ENCODE results near the gene PAGR1.
"Not testable (repeated sequence)": the region's sequence is repeated elsewhere in the genome, so short reads cannot be mapped to it uniquely, and the experiment has no call there.

PAGR1 gene

DNA sequence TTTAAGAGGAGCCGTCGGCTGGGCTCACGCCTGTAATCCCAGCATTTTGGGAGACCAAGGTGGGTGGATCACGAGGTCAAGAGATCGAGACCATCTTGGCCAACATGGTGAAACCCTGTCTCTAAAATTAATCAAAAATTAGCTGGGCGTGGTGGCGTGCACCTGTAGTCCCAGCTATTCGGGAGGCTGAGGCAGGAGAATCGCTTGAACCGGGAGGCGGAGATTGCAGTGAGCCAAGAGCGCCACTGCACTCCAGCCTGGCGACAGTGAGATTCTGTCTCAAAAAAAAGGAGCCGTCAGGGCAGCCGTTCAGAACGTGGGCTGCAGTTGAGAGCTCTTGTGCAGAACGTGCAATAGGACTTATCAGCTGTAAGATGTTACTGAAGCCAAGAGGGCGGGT, 22.8 kb upstream of the PAGR1 start:
- DNase-seq, result not testable (repeated sequence)

DNA sequence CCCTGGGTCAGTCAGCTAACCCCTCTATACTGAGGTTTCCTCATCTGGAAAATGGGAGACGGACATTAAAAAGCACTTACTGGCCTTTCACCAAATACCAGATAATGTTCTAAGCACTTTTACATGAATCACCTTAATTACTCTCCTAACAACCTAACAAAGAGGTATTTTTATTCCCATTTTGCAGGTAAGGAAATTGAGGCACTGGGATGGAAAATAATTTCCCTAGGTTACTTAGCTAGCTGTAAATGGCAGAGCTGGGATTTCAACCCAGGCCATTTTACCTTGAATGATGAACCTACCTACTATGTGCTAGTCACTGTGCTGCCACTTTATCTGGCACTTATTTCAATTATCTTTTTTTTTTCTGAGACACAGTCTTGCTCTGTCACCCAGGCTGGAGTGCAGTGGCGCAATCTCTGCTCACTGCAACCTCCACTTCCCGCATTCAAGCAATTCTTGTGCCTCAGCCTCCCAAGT, 21.7 kb upstream of the PAGR1 start:
- no peak for DNase-seq

DNA sequence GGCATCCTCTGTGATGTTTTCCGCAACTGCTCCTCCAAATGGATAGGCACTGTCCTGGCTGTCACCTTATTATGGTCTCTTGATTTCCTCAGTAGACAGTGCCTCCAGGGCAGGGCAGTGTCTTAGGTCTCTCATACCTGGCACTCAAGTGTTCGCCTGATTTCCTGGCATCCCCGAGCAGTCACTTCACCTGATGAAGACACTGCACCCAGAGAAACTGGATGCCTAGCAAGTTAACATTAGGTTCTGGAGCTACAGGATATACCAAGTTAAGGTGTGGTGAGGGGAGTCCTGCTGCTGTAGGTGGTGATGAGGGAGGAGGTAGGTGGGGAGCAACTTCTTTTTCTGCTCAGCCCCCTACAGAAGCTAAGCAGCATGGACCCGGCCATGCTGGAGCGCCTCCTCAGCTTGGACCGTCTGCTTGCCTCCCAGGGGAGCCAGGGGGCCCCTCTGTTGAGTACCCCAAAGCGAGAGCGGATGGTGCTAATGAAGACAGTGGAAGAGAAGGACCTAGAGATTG, 13.5 kb upstream of the PAGR1 start:
- no peak for DNase-seq

DNA sequence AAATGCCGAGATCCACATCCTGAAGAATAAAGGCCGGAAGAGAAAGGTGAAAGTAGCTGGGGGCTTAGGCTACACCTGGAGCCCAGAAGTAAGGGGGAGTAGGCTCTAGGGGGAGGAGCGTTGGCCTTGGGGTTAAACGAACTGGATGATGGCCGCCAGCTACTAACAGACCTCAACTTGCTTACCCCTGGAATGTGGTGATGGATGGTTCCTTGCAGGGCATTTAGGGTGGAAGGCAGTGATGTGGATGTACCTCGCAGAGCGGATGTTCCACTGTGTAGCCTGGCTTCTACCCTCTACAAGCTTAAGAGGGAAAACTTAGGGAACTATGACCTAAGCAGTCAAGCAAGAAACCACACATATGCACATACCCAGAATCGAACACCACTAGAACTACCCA, 11.9 kb upstream of the PAGR1 start:
- no peak for DNase-seq

DNA sequence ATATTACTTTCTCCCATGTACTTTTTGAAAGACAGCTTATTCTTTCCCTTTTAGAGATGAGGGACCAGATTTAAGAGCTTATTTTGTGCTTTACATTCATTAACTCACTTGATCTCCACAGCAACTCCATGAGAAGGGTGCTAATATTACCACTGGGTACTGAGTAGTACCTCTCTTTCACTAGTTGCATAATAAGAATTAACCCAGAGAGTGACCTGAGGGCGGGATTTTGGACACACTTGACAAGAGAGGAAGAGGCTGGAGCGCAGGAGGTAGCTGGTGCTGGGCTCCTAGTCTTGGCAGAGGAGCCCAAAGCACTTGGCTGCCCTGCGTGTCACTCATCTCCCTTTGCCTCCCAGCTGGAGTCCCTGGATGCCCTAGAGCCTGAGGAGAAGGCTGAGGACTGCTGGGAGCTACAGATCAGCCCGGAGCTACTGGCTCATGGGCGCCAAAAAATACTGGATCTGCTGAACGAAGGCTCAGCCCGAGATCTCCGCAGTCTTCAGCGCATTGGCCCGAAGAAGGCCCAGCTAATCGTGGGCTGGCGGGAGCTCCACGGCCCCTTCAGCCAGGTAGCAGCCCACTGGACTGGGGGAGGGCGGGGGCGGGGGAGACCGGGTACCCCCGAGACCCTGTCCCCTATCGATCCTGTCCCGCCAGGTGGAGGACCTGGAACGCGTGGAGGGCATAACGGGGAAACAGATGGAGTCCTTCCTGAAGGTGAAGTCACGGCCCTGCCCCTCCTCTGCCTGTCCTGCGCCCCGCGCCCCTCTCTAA, 11.3 kb upstream of the PAGR1 start:
- DNase-seq, result no peak

DNA sequence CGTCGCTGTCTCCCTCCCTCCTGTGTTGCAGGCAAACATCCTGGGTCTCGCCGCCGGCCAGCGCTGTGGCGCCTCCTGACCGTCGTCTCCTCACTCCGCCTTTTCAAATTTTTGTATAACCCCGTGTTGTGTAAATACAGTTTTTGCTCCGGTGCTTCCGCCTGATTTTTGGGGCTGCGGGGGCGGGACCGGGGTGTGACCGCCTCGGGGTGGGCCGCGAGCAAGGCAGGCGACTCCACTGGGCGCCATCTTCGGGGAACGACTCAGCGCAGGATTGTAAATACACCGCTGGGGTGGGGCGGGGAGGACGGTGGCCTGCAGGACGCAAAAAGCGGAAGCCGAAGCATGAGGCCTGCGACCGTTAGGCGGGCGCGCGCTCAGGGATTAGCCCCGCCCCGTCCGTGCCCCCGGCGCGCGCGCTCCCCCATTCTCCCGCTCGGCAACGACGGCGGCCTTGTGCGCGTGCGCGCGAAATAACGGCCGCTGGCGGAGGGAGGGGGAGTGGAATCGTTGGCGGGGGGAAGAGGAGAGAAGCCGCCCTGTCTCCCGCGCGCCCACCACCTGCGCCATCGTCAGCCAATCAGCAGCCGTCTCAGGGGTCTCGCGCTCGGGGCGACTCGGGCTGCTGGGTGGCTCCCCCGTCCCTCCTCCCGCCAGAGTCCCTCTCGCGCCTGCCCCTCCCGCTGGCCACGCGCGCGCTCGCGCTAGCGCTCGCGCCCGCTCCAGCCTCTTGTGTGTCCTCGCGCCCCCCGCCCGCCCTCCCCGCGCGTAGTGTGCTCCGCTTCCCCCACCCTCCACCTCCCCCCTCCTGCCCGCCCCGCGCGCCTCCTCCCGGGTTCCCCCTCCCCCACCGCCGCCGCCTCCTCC, 10.5 kb upstream of the PAGR1 start:
- DNase-seq, result no peak

DNA sequence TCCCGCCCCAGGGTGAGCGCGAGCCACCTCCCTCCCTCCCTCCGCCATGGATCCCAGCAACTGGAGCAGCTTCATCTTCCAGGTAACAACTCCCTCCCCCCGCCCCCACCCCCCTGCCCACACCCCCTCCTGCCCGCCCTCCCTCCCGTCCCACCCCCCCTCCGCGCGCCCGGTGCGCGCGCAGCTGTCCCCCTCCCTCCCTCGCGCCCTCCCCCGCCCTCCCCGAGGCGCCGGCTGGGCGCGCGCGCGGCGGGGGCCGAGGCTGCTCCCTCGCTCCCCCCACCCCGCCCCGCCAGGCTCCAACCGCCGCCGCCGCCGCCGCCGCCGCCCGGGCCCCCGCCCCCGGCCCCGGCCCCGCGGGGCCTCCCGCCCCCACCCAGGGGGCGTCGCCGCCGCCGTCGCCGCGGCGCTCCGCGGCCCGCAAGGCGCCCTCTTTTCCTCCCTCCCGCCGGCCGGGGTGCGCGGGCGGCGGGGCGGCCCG, 9.8 kb upstream of the PAGR1 start, which contains the start of gene MAZ:
Gene MAZ (plus strand): TSS at position 431 of the 481 bp plus-strand sequence. CDS start 173 bp downstream, outside the sequence.
- DNase-seq, result no peak

DNA sequence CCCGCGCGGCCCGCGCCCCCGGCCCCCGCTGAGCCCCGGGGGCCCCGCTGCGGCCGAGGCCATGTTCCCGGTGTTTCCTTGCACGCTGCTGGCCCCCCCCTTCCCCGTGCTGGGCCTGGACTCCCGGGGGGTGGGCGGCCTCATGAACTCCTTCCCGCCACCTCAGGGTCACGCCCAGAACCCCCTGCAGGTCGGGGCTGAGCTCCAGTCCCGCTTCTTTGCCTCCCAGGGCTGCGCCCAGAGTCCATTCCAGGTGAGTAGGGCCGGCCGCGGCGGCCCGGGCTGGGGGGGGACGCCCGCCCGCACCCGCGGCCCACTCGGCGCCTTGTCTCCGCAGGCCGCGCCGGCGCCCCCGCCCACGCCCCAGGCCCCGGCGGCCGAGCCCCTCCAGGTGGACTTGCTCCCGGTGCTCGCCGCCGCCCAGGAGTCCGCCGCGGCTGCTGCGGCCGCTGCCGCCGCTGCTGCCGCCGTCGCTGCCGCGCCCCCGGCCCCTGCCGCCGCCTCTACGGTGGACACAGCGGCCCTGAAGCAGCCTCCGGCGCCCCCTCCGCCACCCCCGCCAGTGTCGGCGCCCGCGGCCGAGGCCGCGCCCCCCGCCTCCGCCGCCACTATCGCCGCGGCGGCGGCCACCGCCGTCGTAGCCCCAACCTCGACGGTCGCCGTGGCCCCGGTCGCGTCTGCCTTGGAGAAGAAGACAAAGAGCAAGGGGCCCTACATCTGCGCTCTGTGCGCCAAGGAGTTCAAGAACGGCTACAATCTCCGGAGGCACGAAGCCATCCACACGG, 9.1 kb upstream of the PAGR1 start:
- DNase-seq, result no peak

DNA sequence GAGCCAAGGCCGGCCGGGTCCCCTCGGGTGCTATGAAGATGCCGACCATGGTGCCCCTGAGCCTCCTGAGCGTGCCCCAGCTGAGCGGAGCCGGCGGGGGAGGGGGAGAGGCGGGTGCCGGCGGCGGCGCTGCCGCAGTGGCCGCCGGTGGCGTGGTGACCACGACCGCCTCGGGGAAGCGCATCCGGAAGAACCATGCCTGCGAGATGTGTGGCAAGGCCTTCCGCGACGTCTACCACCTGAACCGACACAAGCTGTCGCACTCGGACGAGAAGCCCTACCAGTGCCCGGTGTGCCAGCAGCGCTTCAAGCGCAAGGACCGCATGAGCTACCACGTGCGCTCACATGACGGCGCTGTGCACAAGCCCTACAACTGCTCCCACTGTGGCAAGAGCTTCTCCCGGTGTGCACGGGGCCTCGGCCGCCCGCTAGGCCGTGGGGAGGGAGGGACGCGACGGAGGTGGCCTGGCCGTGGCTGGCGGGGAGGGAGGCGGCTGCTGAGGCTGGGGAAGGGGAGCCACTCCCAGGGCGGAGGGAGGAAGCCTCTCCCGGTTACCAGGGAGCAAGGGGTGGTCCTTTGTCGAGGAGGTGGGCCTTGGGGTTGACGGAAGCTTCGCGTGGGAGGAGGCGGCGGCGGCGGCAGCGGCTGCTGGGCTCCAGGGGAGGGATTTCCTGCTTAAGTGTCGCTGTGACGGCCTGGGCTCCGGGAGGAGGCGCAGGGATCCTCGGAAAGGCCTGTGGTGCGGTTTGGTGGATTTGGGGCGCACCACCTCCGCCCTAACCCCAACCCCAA, 8.3 kb upstream of the PAGR1 start:
- DNase-seq, result no peak

DNA sequence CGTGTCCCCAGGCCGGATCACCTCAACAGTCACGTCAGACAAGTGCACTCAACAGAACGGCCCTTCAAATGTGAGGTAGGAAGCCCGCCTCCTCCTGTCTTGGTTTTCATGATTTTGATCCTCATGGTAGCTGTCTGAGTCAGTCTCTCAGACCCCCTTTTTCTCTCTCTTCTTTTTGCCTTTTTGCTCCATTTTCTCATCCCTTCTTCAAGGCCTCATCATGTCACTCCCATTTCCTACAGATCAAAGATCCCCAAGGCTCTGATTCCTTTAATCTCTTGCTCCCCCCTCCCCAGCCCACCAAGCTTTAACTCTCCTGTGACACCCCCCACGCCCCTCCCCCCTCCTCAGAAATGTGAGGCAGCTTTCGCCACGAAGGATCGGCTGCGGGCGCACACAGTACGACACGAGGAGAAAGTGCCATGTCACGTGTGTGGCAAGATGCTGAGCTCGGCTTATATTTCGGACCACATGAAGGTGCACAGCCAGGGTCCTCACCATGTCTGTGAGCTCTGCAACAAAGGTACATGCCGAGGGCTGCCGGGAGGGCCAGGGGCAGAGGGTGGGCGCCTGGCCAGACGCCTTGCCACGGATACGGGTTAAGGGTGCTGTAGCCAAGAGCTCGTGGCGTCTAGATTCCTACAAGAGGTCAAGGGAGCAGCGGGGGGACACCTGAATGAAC, 7.6 kb upstream of the PAGR1 start:
- DNase-seq, result no peak

DNA sequence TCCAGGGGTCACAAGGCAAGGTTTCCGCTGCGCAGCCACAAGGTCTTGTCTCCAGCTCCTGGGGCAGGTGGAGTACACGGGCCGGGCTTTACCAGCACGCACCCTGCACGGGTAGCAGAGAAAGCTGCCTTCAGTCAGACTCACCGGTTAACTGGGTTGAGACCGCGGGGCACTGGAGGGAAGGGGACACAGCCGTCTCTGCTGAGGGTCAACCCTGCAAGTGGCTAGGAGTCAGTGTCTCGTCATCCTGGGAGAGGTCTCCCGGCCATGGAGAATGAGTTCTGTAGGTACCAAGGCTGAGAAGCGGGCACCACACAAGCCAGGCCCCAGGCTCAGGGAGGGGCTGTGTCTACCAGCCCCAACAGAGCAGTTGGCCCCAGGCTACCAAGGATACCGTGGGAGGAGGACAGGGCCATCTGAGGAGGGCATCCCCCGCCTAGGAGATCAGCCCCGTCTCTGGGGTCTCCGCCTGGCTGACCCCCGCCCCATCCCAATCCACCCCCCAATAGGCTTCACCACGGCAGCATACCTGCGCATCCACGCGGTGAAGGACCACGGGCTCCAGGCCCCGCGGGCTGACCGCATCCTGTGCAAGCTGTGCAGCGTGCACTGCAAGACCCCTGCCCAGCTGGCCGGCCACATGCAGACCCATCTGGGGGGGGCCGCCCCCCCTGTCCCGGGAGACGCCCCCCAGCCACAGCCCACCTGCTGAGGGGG, 6.8 kb upstream of the PAGR1 start:
- no peak for DNase-seq

DNA sequence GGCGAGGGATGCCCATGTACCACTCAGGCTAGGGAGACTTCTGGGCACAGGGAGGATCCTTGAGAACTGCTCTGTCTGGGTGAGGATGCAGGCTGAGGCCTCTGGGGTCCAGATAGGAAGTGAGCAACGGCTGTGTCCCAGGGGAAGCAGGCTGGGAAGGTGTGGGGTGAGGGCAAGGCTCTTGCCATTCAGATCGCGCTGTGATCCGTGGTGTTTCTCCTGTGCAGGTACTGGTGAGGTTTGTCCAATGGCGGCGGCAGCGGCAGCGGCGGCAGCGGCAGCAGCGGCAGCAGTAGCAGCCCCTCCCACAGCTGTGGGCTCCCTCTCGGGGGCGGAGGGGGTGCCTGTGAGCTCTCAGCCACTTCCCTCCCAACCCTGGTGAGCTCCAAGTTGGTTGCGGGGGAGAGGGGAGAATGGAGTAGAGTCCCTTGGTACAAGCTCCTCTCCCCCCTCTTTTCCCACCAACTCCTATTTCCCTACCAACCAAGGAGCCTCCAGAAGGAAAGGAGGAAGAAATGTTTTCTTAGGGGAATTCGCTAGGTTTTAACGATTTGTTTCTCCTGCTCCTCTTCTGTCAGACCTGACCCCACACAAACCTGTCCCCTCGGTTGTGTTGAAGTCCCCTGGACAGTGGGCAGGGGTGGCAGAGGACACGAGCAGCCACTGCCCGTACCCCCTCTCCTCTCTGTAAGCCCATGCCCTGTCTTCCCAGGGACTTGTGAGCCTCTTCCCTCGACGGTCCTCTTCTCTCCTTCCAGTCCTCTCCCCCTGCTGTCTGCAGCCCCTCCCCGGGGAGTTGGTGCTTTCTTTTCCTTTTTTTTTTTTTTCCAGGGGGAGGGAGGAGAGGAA, 5.9 kb upstream of the PAGR1 start:
- no peak for DNase-seq

DNA sequence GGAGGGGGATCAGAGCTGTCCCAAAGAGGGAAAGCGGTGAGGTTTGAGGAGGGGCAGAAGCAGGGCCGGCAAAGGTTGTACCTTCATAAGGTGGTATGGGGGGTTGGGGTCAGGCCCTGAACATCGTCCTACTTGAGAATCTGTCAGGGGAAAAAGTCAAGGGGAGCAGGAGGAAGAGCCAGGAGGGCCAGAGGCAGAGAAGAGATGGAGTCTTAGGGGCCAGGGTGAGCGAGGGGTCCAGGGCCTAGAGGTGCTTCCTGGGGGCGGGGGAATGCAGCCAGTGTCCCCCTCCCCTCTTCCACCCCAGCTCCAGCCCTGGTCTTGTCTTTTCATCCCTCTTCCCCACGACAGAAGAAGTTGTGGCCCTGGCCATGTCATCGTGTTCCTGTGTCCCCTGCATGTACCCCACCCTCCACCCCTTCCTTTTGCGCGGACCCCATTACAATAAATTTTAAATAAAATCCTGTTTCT, 5.2 kb upstream of the PAGR1 start:
- DNase-seq, result no peak

DNA sequence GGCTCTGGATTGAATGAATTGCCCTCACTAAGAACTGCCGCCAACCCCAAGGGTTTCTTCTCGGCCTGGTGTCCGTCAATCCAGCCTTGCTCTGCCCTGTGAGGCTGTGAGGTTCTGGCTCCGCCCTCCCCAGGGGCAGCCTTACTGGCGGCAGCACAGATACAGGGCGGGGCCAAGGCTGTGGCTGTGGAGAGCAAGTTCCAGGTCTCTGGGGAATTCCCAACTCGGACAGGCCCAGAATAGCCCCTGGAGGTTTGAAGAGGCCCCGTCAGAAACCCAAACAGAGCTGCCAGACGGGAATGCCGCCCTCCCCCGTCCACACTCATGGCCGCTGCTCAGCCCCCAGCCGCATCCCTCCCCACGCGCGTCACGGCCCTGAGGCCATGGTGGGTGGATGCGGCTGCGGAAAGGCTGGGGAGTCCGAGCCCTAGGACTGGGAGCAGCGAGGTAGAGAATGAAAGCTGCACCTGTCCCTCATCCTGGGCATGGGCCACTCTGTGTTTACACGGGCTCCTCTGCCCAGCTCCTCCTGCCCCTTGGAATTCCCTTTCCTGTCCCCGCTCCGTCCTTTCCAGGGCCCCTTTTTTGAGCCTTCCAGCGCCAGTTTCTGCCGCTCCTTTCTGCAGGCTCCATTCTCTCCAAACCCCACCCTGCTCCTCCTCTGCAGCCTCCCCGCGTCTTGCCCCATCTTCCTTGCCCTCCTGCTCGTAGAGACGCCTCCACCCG, 4.6 kb upstream of the PAGR1 start:
- no peak for DNase-seq

DNA sequence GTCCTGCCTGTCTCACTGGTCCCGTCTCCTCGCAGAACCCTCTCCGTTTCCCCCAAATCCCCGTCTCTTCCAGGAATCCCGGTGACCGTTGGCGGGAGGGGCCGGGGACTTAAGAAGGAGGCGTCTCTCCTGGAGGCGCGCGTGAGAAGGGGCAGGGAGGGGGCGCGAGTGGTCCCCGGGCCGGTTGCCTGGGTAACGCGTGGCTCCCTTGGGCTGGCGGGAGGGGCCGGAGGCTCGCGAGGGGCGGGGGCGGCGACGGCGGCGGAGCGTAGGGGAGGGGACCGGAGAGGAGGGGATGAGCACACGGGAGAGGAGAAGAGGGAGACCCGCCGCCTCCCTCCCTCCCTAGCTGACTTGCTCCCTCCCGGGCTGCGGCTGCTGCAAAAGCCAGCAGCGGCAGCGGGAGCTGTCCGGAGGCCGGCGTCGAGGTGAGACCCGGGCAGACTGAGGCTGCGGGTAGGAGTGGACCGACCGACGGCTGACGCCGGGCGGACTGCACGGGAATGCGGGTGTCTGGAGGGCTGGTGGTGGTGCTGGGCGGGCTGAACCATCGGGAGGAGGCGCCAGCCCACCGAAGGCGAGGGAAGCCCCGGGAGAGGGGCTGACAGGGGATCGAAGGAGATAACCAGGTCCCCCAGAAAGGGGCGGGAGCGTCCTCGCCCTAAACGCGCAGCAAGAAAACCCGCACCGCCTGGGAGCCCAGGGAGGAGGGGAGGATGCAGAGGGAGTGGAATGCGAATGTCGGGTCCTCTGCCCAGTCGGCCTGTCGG, 3.9 kb upstream of the PAGR1 start, which contains the start of gene PRRT2:
Gene PRRT2 (plus strand): TSS at position 298 of the 770 bp plus-strand sequence. CDS start 862 bp downstream, outside the sequence.
- no peak for DNase-seq

DNA sequence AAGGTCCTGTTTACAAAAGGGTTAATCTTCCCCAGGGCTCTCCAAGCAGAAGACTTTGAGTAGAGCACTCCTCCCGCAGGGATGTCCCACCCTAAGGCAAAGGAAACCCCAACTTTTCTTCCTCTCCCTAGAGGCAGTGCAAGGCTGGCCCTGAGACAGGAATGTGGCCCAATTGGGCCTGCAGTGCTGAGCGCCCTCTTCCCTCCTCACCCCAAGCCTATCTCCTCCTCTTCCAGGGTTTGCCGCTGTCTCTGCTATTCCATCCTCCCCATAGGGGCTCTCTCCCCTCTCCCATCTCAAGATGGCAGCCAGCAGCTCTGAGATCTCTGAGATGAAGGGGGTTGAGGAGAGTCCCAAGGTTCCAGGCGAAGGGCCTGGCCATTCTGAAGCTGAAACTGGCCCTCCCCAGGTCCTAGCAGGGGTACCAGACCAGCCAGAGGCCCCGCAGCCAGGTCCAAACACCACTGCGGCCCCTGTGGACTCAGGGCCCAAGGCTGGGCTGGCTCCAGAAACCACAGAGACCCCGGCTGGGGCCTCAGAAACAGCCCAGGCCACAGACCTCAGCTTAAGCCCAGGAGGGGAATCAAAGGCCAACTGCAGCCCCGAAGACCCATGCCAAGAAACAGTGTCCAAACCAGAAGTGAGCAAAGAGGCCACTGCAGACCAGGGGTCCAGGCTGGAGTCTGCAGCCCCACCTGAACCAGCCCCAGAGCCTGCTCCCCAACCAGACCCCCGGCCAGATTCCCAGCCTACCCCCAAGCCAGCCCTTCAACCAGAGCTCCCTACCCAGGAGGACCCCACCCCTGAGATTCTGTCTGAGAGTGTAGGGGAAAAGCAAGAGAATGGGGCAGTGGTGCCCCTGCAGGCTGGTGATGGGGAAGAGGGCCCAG, 3.0 kb upstream of the PAGR1 start:
- DNase-seq, result no peak
